ENCODE data around the gene HACE1.

DNA sequence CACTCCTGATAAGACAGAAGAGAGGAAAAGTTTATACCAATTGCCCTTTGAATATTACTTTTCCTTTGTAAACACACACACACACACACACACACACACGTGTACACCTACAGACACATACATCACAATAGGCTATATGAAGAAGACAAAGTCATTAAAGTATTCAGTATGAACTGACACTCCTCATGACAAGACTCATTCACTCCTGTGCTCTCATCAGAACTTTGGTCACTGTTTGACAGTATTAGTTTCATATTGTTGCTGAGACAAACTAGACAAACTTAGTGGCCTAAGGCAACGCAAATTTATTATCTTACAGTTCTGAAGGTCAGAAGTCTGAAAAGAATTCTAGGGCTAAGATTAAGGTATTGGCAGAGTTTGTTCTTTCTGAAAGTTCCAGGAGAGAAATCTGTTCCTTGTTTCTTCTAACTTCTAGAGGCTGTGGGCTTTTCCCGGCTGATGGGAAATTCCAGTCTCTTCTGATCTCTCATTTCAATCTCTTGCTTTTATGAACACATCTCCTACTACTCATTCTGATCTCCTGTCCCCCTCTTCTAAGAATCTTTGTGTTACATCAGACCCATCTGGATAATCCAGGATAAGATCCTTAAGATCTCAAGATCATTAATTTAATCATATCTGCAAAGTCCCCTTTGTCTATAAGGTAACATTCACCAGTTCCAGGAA is 171.3 kb downstream of the HACE1 start:
- TF ChIP-seq, protein P1, sequence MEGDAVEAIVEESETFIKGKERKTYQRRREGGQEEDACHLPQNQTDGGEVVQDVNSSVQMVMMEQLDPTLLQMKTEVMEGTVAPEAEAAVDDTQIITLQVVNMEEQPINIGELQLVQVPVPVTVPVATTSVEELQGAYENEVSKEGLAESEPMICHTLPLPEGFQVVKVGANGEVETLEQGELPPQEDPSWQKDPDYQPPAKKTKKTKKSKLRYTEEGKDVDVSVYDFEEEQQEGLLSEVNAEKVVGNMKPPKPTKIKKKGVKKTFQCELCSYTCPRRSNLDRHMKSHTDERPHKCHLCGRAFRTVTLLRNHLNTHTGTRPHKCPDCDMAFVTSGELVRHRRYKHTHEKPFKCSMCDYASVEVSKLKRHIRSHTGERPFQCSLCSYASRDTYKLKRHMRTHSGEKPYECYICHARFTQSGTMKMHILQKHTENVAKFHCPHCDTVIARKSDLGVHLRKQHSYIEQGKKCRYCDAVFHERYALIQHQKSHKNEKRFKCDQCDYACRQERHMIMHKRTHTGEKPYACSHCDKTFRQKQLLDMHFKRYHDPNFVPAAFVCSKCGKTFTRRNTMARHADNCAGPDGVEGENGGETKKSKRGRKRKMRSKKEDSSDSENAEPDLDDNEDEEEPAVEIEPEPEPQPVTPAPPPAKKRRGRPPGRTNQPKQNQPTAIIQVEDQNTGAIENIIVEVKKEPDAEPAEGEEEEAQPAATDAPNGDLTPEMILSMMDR (IDR thresholded peaks at IDR 0.05) = no peak
- TF ChIP-seq POLR2A (IDR thresholded peaks at IDR 0.05) = no peak
